Stimulated activated CD4-positive, alpha-beta T cell treated with anti-CD3 and anti-CD28 coated beads, Interleukin-1b, Interleukin-23, amount 100 ng/mL, for 24 hours (primary cell): Measurements from ENCODE around the gene AQP7.
A peak's percentile ranks its signal among the peaks of the same experiment; 100 is the strongest.
"Not testable (repeated sequence)": the region's sequence is repeated elsewhere in the genome, so short reads cannot be mapped to it uniquely, and the experiment has no call there.

Experiments
- DNase-seq, 4 experiments: peaks; one replicate each; pipeline ENCODE4 v3.0.0-alpha.2; 2020; ENCODE audit warnings: low read depth in 4 of 4, low spot score in 1 of 4

AQP7 gene

DNA sequence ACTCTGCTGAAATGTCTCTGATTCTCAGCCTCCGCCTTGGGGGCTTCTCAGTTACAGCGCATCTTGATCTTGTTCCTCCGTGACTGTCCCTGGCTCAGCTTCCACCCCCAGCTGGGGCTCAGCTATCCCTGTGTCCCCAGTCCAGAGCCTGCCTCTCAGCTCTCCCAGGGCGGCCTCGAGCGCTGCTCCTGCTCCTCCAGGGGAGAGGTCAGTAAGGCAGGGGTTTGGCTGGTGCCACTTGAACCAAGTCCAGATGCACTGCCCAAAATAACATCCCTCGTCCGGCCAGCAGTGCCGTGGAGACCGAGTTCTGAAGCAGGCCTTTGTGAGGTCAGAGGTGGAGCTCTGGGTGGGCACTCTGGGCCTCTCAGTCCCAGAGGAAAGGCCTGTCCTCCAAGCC, at the start of gene AQP7:
TSS of gene AQP7 (minus strand) at position 198 of the 400 bp plus-strand sequence. CDS start 1,306 bp downstream, outside the sequence.
- DNase-seq: not testable (repeated sequence)

DNA sequence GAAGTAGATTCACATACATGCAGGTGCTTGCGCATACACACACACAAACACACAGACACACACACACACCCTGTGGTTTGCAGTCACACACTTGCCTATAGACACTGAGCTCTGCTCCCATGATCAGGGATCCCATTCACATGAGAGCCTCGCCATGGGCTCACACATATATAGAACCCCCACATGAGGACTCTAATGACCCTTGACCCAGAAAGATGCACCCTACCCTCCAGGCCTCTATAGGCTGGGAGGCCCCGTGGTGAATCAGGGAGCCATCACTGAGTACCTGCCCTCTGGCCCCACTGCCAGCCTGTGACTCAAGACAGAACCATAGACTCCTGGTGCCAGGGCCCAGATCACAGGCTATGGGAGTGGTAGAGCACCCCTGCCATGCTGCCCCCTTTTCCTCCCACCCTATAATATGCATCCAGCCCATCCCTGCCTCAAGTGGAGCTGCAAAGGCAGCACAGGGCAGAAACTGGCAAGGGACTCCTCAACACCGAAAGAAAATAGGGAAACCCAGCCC, 48.3 kb upstream of the AQP7 start:
- no peak for DNase-seq

DNA sequence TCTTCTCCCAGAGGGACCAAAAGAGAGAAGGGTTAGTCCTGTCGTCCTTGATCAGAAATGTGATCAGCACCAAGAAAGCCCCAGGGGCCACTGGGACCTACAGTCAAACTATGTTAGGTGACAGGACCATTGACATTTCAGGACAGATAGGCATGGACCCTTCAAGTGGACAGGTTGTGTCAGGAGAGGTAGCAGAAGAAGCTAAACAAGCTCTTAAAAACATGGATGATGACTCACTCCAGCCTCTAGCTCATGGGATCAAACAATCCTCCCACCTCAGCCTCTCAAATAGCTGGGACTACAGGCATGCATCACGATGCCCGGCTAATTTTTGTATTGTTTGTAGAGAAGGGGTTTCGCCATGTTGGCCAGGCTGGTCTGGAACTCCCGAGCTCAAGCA, 47.3 kb upstream of the AQP7 start:
- no peak for DNase-seq

DNA sequence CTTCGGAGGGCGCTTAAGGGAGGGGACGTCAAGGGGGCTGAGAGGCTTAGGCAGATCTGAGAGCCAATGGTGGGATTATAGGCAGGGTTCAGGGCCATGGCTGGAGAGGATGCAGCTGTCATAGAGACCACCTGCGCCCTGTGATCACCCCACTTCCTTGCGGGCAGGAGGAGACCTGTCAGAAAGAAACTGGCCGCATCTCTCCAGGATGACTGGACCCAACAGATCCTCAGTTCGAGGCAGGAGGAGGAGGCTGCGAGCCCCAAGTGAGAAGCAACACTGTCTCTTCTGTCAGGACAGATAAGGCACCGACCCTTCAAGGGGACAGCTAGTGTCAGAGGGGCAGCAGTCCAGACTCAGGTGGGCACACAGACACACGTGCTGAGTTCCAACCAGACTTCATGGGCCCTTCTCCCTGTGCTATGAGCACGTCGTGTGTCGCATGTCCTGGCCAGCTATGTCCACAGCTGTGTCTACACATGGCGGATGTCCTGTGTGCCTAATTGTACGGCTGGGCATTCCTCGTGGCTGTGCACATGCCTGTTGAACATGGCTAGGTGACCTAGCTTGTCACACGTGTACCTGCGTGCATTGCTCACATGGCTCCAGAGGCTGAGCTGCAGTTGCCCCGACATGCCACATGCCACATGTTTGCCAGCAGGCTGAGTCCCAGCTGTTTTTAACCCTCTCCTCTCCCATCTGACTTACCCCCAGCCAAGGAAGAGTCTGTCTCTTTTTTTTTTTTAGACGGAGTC, 45.6 kb upstream of the AQP7 start:
- DNase-seq: no peak

DNA sequence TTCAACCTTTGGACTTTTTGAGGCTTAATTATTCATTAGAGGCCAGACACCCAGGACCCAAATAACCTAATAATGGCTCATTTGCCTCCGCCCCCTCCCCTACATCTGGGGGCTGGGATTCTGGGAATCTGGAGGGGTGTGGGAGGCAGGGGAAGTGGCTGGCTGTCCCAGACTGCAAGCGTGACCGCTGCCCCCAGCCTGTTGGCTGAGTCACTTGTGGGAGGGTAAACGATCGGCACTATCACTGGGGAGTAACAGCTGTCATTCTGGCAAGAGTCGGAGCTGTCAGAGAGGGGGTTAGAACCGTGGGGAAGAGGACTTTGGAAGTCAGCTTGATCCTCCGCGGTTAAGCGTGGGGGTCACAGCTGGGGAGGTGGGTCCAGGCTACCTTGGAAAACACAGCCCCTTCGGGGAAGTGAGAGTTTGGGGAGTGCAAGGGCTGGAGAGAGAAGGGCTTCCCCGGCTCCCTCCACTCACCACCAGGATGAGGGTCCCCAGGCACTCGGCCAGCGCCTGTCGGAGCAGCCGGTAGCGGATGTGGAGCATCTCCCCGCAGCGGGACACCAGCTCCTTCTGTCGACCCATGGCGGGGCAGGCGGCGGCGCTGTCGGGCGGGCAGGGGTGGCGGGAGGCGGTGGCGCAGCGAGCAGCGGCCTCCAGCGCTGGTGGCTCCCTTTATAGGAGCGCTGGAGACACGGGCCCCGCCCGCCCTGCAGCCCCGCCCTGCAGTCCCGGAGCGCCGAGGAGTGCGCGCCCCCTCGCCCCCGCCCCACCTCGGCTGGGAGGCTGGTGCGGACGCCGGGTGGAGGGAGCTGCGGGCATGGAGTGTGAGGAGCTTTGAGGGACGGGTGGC, 44.8 kb upstream of the AQP7 start, which contains the start of gene AQP3:
TSS of gene AQP3 (minus strand) at position 648 of the 853 bp plus-strand sequence. CDS start at position 585, 63 bp downstream.
- peak in 3 of 4 experiments; percentile 30 to 42 (median 38) for DNase-seq

DNA sequence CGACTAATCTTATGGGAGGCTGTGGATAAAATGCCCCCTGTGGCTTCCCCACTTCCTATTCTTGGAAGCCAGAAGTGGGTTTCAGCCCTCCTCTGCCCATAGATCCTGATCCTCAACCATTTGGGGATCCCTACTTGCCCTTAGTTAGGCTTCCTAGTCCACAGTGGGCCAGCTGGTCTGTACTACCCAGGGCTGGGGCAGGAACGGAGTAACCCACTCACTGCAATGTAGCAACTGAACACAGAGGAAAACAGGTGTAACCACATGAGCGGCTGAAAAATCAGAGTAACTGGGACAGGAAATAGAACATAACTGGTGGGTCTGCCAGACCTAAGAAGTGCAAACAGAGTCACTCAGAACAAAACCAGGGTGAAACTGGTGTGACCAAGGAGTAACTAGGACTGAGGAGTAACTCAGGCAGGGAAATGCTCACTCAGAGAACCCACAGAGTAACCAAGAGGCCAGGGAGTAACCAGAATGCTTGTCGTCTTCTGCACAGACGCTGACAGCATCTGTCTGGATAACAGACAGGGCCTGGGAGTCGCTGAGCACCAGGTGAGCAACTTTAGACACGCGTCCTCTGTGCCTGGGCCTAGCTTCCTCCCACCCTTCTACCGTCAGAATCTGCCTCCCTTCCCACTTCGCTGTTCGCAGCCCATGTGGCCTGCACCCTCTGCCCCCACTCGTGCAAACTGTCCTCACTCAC, 44.0 kb upstream of the AQP7 start:
- DNase-seq: peak in 2 of 4 experiments; percentile 15 to 25

DNA sequence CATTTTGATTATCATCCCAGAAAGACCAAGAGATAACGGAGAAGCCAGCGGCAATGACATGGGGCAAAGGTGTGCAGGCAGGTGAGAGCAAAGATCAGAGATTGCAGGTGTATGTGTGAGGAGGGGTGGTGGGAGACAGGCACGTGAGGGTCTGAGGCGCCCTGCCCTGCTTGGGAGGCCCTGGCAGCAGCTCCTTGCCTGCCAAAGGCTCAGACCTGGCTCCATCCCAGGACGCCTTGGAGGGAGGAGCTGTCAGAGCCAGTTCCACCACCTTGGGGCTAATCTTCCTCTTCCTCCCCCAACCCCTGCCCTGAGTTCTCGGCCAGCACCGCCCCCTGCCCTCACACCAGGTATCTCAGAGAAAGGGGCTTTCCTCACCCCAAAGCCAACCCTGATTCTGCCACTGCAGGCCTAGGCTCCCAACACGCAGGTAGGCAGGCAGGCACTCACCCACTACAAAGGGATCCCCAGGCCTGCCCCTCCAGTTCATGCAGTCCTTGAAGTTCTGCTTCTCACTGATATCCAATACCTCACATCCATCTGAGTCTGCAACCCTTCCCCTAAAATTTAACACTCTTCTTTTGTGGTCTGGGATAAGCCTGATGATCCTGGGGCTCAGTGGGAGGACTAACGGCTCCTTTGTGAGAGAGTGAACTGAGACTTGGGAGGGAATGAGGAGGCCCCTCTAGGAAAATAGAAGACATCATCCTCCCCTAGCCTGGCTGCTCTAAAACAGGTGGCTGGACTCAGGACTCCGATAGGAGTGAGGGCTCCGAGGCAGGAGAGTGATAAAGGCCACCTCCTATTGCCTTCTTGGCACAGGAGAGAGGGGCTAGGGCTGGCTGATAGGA, 43.2 kb upstream of the AQP7 start:
- DNase-seq: no peak

DNA sequence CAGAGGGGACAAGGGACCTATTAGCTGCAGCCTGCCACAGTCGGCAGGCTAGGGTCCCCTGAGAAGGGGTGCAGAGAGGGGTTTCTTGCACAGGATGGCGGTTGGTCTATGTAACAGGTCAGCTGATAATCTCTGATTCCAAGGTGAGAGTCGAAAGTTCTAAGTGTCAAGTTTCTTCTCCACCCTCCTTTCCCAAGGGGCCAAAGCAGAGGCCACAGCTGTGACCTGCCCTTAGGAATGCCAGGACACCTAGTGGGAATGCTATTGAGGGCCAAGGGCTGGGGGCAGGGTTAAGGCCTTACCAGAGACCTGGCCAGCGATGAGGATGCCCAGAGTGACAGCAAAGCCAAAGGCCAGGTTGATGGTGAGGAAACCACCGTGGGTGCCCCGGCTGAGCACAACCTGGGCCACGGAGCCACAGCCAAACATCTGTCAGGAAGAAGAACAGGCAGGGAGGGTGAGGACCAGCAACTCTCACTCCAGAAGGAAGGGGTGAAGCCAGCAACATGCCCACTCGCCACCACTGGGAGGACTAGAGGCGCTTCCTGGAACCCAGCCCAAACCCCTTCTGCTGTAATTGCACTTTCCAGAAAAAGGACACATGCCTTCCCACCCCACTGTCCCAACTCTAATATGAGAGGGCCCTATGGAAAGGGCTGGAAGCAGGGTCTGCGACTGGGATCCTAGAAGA, 41.2 kb upstream of the AQP7 start:
- DNase-seq: no peak

DNA sequence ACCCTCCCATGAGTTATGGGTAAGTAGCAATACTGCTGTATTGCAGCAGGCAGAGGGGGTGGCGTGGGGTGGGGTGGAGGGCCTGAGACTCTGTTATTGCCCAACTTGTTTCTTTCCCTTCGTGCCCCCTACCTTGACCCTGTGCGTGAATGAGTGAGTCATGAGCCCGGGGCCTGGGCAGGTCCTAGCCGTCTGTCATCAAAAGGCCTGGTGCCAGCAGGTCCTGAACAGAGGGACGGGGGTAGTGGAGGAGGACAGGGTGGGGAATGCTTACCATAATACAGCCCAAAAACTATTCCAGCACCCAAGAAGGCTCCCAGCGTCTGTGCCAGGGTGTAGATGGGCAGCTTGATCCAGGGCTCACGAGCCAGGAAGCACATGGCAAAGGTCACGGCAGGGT, 40.7 kb upstream of the AQP7 start:
- DNase-seq: no peak

DNA sequence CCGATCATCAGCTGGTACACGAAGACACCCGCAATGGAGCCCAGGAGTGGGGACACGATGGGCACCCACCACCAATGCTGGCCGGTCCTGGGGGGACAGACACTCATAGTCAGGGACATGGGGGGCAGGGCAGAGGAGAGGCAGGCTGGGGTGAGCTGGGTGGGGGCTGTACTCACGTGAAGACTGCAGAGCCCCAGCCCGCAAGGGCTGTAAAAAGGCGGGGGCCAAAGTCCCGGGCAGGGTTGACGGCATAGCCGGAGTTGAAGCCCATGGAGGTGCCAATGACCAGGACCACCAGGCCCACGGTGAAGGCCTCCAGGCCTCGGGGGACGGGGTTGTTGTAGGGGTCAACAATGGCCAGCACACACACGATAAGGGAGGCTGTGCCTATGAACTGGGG, 39.8 kb upstream of the AQP7 start:
- DNase-seq: no peak

DNA sequence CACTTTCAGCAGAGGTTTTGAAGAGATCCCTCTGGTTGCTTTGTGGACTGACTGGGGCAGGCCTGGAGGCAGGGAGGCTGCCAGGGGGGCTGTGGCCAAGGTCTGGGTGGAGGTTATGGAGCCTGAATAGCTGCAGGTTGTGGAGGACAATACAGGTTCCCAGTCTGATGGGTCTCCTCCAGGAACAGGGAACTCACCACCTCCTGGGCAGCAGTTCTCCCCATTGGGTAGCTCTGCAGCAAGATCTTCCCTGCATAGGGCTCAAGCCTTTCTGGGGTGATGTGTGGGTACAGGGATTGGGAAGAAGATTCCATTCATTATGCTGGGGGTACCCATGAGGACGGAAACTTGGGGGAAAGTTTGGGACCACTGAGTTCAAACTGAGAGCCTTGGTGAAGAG, 38.2 kb upstream of the AQP7 start:
- no peak for DNase-seq

DNA sequence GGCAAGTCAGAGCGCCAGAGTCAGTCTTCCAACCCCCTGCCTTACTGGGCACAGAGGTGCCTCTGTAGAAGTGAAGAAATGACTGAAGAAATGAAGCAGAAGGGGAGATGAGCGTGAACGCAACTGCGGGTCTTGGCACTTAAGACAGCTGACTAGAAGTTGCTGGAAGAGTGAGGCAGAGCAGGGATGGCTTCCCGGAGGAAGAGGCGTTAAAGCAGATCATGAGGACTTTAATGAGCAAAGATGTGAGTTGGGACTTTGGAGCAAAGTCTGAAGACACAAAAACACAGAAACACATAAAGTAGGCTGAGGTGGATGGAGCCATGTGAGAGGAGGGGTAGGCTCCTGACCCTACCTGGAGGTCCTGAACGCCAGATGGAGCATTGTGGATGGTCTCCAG, 37.8 kb upstream of the AQP7 start:
- no peak for DNase-seq

DNA sequence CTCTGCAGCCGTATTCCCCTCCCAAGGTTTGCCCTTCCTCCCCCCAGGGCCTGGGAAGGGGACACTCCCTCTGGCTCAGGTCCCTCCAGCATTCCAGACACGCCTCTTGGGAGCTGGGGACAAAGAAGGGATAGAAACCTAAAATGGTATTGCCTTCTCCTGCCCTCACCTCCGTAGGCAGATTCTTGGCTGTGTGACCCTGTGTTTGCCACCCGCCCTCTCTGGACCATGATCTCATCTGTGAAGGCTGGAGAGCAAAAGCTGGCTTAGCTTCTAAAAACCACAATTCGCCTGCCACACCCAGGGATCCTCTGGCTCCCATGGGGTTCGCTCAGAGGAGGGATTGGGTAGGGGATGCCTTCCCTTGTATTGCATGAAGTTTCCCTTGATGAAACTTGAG, 37.4 kb upstream of the AQP7 start:
- DNase-seq: no peak

DNA sequence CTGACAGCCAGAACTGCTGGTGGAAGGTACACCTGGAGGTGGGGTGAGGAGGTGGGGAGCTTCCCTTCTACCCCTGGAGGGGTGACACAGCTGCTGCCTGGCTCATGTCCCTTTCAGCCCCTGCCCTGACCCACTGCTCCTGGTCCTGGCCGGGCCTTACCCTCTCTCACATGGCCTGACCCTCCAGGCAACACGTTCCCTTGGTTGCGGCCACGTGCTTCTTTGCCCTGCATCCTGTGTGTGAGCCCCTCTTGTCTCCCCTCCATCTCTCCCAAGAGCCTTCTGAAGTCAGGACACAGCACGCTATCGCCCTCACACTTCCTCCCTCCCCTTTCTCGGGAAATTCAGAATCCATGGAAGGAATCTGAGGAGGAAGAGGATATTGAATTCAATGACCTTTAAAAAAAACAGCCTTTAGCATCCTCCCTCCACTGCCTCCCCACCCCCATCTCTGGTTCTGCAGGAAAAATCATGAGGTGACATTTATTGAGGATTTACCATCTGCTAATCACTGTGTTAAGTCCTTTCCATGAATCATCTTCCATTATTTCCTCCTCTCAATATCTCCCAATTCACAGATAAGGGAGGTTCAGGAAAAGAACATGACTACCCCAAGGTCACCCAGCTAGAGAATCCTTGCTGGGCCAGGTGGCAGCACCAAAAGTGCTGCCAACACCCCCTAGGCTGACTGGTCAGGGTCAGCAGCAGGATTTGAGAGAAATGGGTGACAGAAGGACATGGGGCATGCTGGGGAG, 36.7 kb upstream of the AQP7 start:
- DNase-seq: no peak

DNA sequence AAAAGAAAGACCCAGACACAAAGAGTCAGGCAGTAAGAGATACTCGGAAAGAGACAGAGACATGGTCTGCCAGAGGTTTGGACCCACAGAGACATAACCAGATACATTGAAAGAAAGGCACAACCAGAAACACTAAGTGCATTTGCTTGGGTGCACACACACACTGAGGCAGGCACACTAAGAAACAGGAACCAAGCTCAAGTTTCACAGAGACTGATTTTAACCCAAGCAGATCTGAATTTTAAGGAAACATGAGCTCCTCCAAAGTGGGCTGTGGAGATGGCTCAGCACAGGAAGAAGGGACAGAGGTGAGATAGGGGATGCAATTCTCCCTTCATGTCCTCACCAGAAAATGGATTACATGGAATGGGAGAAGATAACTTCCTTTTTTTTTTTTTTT, 35.5 kb upstream of the AQP7 start:
- DNase-seq: no peak

DNA sequence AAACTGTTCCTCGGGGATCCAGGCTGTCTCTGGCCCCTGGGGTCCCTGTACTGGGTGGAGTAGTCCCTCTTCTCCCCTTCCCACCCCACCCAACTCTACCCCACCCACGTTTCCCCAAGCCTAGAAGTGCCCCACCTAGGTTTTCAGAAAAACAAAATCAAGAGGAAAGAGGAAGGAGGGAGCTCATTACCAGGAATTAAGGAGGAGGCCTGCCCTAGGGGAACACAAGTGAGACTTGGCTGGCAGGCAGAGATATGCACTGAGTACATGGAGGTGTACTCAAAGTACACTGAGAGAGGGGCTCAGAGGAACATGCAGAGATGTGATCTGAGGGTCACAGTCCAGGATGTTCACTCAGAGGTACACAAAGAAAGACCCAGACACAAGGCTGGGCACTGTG, 34.8 kb upstream of the AQP7 start:
- no peak for DNase-seq

DNA sequence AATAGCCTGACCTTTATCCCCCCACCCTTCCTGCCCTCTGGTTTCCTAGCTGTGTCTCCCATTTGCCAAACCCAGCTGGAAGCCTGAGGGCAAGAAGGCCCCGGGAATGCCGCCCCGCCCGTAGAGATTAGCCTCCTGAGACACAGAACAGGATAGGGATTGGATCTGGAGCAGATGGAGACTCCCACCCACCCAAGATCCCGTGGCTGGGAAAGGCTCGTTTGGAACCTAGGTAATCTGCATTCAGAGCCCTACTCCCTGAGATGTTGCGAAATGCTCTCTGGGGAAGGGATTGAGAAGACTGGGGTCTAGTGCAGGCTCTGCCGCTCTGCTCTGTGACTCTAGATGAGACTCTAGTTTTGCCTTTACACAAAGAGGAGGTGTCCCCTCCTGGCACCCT, 34.1 kb upstream of the AQP7 start:
- DNase-seq: no peak

DNA sequence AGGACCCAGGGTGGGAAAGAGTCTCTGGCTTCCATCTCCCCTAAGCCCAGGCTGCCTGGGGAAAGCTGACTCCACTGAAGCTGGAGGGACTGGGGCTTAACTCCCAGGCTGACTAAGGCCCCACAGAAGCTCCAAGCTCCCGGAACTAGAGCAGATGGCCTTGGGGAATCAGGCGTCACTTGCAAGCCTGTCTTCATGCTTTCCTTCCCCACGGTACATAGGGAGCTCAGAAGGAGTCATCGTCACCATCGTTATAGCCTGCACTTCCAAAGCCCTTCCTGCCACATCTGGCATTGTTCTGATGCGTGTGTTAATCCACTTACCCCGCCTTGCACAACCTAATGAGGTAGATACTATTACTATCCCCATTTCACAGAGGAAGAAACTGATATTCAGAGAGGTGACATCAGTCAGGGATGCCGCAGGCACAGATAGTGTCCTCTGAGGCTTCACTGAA, 33.5 kb upstream of the AQP7 start:
- no peak for DNase-seq
